Peyer's patch (tissue), 4 donors: Measurements from ENCODE around the gene ARMH4. TPM values are rescaled to one million over a fixed set of nuclear protein-coding genes. Genes with fewer than 3 reads are reported as not detected.

ENCODE experiments used
- DNase-seq, 3 donors: peaks; one replicate each; pipeline ENCODE4 v3.0.0-alpha.2; 2017 to 2019
- H3K27ac ChIP-seq, 4 donors: fragments of 200-600 bp; sonication (generic); one replicate each; pipeline ENCODE4 v1.5.1; 2016 to 2019
- H3K27me3 ChIP-seq, 2 donors: fragments of 200-600 bp; sonication (generic); one replicate each; pipeline ENCODE4 v1.5.1; 2019
- H3K36me3 ChIP-seq, 3 donors: fragments of 200-600 bp; sonication (generic); one replicate each; pipeline ENCODE4 v1.5.1; 2016 to 2019
- H3K4me1 ChIP-seq, 4 donors: fragments of 200-600 bp; sonication (generic); one replicate each; pipeline ENCODE4 v1.5.1; 2016 to 2019
- H3K4me3 ChIP-seq, 4 donors: fragments of 200-600 bp; sonication (generic); 1 replicate in 3 of 4; 2 replicates in 1 of 4; pipeline ENCODE4 v1.5.1; 2016 to 2019; ENCODE audit warnings: mild to moderate bottlenecking in 1 of 4
- H3K9me3 ChIP-seq, 4 donors: fragments of 200-600 bp; sonication (generic); one replicate each; pipeline ENCODE4 v1.5.1; 2016 to 2019; ENCODE audit warnings: mild to moderate bottlenecking in 1 of 4
- CTCF ChIP-seq, 6 experiments: fragments of 450-650 bp in 4 of 6; fragments of 200-600 bp in 2 of 6; sonication (generic) in 1 of 6; IDR thresholded peaks; one replicate each; pipeline ENCODE4 v1.5.1; 2017 to 2019; ENCODE audit warnings: antibody characterized with exemption in 6 of 6, mild to moderate bottlenecking in 3 of 6, moderate library complexity in 1 of 6
- POLR2A ChIP-seq, 2 donors: fragments of 450-650 bp; IDR thresholded peaks; one replicate each; pipeline ENCODE4 v1.5.1; 2017; ENCODE audit warnings: antibody characterized with exemption in 2 of 2, mild to moderate bottlenecking in 2 of 2, moderate library complexity in 2 of 2
- total RNA-seq, 4 donors: library from RNA; depleted of rRNA; stranded (reverse); fragments of >200 nt; gene quantifications; one replicate each; pipeline ENCODE4 v1.1.0, GENCODE V29; 2016

ARMH4 gene
- total RNA-seq, 4 donors from 2014 or later: 0.18 to 3.2 (median 1.4) TPM

- Histone ChIP-seq H3K27ac (no peak overlapping the region), H3K4me1 (no peaks in the 10 kb centered on the region), H3K36me3 (no peaks in the 10 kb centered on the region), H3K4me3 (no peak overlapping the region), H3K9me3 (no peaks in the 10 kb centered on the region), H3K27me3 (no peaks in the 10 kb centered on the region)
- DNase-seq: no peak
- TF ChIP-seq POLR2A (IDR thresholded peaks at IDR 0.05) (no peak), CTCF (IDR thresholded peaks at IDR 0.05) (no peak)
Observed at GRCh38 chr14:57987596-57988300, 164.3 kb downstream of the ARMH4 start.

- Histone ChIP-seq H3K36me3 (no peaks in the 10 kb centered on the region), H3K27me3 (no peaks in the 10 kb centered on the region)
- TF ChIP-seq CTCF (IDR thresholded peaks at IDR 0.05) (no peak), POLR2A (IDR thresholded peaks at IDR 0.05) (no peak)
Observed at GRCh38 chr14:57987051-57987450, 165.0 kb downstream of the ARMH4 start.

GRCh38 chr14:57982804-57983634 lies 169.0 kb downstream of the ARMH4 start:
- TF ChIP-seq POLR2A (IDR thresholded peaks at IDR 0.05): no peak
- TF ChIP-seq CTCF (IDR thresholded peaks at IDR 0.05): no peak
- H3K27ac ChIP-seq: no peak overlapping the region
- no peak for DNase-seq
- no peak overlapping the region for H3K4me3 ChIP-seq
- no peaks in the 10 kb centered on the region for H3K27me3 ChIP-seq
- no peaks in the 10 kb centered on the region for H3K9me3 ChIP-seq
- no peaks in the 10 kb centered on the region for H3K4me1 ChIP-seq
- H3K36me3 ChIP-seq: no peaks in the 10 kb centered on the region

More at GRCh38 chr14:57987051-57987450, 165.0 kb downstream of the ARMH4 start:
- Histone ChIP-seq H3K9me3 (no peaks in the 10 kb centered on the region), H3K27ac (no peak overlapping the region), H3K4me1 (no peaks in the 10 kb centered on the region), H3K4me3 (no peak overlapping the region)
- DNase-seq: no peak

- no peak for DNase-seq
- no peaks in the 10 kb centered on the region for H3K36me3 ChIP-seq
- H3K4me1 ChIP-seq: no peaks in the 10 kb centered on the region
- no peak overlapping the region for H3K27ac ChIP-seq
- no peaks in the 10 kb centered on the region for H3K27me3 ChIP-seq
- no peak overlapping the region for H3K4me3 ChIP-seq
- H3K9me3 ChIP-seq: no peaks in the 10 kb centered on the region
- no peak for TF ChIP-seq POLR2A (IDR thresholded peaks at IDR 0.05)
- TF ChIP-seq CTCF (IDR thresholded peaks at IDR 0.05): no peak
Observed at GRCh38 chr14:57981817-57982560, 170.0 kb downstream of the ARMH4 start.

- Histone ChIP-seq H3K36me3 (no peaks in the 10 kb centered on the region), H3K9me3 (no peaks in the 10 kb centered on the region), H3K27ac (no peak overlapping the region), H3K27me3 (no peaks in the 10 kb centered on the region), H3K4me3 (no peak overlapping the region), H3K4me1 (no peaks in the 10 kb centered on the region)
- no peak for DNase-seq
- TF ChIP-seq POLR2A (IDR thresholded peaks at IDR 0.05) (no peak), CTCF (IDR thresholded peaks at IDR 0.05) (no peak)
Observed at GRCh38 chr14:57979376-57980048, 172.5 kb downstream of the ARMH4 start.
